Dermis blood vessel endothelial cell (primary cell): ENCODE results near the gene GATAD2A. TPM values are rescaled to one million over a fixed set of nuclear protein-coding genes. Genes with fewer than 3 reads are reported as not detected.

Source experiments
- DNase-seq: peaks from one replicate; pipeline ENCODE4 v3.0.0; 2010
- total RNA-seq: library from RNA; depleted of rRNA; stranded (reverse); fragments of >200 nt; gene quantifications from 2 replicates; pipeline ENCODE4 v1.2.3, GENCODE V29; 2014

GATAD2A gene
- total RNA-seq, 1 donor from 2014 or later, result 47.0 TPM

GRCh38 chr19:19547674-19548336 lies 142.3 kb downstream of the GATAD2A start:
- DNase-seq, result no peak

GRCh38 chr19:19548915-19549759 lies 143.7 kb downstream of the GATAD2A start:
- no peak for DNase-seq

GRCh38 chr19:19549804-19550464 lies 144.5 kb downstream of the GATAD2A start:
- no peak for DNase-seq

GRCh38 chr19:19550485-19550929 lies 145.0 kb downstream of the GATAD2A start:
- no peak for DNase-seq

DNA sequence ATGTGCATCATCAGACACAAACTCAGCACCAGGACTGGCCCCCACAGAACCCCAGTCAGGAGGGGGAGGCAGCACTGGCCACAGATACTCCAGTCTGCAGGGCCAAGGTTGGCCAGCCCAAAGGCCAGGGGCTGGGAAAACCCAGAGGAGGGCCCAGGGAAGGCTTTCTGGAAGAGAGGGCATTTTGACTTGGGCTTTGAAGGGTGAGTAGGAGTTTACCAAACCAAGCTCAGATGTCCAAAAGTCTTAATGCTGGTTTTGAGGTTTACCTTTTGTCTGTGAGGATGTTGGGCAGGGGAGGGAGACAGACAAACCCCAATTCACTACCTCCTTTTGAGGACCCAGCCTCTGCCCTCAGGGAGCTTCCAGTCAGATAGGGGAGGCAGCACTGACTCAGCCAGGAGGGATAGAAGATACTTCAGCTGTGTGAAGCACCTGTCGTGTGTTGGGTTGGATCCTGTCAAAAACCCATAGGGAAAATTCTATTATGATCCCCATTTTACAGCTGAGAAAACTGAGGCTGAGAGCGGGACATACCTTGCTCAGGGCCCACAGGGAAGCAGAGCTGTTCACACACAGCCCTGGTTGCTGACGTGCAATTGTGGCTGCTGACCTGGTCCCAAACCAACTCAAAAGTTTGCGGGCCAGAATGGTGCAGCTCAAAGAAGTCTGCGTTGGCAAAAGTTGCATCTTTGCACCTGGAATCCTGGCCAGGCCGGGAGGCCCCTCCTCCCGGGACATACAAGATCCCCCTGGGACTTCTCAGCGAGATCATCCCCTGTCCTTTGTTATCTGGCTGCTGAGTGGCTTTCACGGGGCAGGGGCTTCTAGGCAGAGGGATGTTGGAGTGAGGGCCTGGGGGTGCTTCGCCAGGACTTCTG lies 145.7 kb downstream of the GATAD2A start:
- DNase-seq, result no peak

DNA sequence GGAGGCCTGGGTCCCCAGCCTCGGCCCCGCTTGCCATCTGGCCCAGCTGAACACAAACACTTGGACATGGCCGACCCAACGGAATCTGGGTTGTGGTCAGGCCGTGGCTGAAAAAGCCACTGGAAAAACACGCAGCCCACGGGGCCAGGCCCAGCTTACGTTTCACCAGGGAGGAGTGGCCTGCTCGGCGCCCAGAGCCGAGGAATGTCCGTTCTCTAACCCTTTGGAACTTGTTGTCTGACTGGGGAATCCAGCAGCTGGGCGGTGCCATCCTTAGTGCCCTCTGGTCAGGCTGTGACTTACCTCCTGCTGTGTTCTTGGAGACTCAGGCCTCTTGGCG lies 146.3 kb downstream of the GATAD2A start:
- no peak for DNase-seq

DNA sequence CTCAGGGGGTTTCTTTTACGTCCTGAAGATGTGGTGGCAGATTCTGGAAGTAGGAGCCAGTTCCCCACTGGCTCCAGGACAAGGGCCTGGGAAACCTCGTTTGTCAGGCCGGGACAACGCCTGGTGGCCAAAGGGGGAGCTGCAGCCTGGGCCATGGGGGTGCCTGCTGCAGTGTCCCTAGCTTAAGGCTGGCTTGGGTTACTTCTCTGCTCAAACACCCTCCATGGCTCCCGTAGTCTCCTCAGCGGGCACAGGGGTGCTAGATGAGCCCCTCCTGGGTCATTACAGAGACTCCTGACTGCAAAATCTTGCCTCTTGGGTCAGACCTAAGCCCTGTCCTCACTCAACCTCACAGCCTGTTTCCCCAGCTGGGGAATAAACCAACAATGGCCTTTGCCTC lies 147.3 kb downstream of the GATAD2A start:
- DNase-seq, result peak; percentile 52

DNA sequence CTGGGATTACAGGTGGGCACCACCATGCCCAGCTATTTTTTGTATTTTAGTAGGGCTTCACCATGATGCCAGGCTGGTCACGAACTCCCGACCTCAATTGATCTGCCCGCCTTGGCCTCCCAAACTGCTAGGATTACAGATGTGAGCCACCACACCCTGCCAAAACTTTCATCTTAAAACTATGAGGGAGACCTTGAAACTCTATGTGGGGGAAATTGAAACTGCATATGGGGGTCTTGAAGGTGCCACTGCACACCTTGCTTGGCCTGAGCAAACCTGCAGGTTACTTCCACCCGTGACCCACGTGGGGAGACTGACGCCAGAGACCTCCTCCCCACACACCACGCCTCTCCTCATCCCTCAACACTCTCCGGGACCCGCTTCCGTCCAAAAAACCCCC lies 148.2 kb downstream of the GATAD2A start:
- DNase-seq, result no peak

- peak; percentile 57 for DNase-seq
These were observed 148.9 kb downstream of the GATAD2A start for GRCh38 chr19:19554074-19555023.

DNA sequence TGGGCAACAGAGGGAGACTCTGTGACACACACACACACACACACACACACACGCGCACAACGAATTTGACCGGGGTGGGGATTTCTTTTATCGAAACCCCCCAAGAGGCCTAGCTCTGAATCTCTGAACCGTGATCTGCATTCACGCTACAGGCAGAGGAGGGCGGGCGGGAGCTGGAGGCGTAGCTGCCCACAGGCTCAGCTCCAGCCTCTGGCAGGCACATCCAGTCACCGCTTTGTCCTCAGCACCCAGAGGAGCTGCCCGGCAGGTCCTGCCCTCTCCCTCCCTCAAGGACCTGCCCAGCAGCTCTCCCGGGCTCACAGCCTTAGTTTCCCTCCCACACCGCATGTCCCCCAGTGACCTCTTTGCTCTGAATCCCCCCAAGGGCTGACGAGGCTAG lies 152.6 kb downstream of the GATAD2A start:
- no peak for DNase-seq

Other genes with a start within 250 kb of the GATAD2A start
- gene MEF2B, start 235.4 kb upstream of the GATAD2A start, total RNA-seq, result 0.34 TPM in 1 of 2 replicates, not detected in the other
- 19.8 and 20.3 TPM in 2 replicates for gene BORCS8, start 213.5 kb upstream of the GATAD2A start, total RNA-seq
- gene RFXANK, start 213.4 kb upstream of the GATAD2A start, total RNA-seq, result 68.3 and 108 TPM in 2 replicates
- 11.3 and 18.7 TPM in 2 replicates for gene NR2C2AP, start 202.3 kb upstream of the GATAD2A start, total RNA-seq
- gene NCAN, start 193.7 kb upstream of the GATAD2A start, total RNA-seq, result not detected in 2 replicates
- not detected in 2 replicates for gene TM6SF2, start 132.4 kb upstream of the GATAD2A start, total RNA-seq
- gene SUGP1, start 85.2 kb upstream of the GATAD2A start, total RNA-seq, result 20.1 and 26.7 TPM in 2 replicates
- gene MAU2, start 84.8 kb upstream of the GATAD2A start, total RNA-seq, result 40.8 and 42.4 TPM in 2 replicates
- gene TSSK6, start 109.9 kb downstream of the GATAD2A start, total RNA-seq, result 0.68 and 1.4 TPM in 2 replicates
- 95.3 and 191 TPM in 2 replicates for gene NDUFA13, start 110.5 kb downstream of the GATAD2A start, total RNA-seq
- gene YJEFN3, start 123.2 kb downstream of the GATAD2A start, total RNA-seq, result 0.14 and 0.17 TPM in 2 replicates
- 0.17 TPM in 1 of 2 replicates, not detected in the other for gene CILP2, start 132.6 kb downstream of the GATAD2A start, total RNA-seq
- 0.05 TPM in 1 of 2 replicates, not detected in the other for gene PBX4, start 213.0 kb downstream of the GATAD2A start, total RNA-seq
- gene LPAR2, start 222.5 kb downstream of the GATAD2A start, total RNA-seq, result 0.42 and 1.0 TPM in 2 replicates
- gene GMIP, start 238.0 kb downstream of the GATAD2A start, total RNA-seq, result 6.5 and 12.6 TPM in 2 replicates